ENCODE results near the gene PARD3B.

DNA sequence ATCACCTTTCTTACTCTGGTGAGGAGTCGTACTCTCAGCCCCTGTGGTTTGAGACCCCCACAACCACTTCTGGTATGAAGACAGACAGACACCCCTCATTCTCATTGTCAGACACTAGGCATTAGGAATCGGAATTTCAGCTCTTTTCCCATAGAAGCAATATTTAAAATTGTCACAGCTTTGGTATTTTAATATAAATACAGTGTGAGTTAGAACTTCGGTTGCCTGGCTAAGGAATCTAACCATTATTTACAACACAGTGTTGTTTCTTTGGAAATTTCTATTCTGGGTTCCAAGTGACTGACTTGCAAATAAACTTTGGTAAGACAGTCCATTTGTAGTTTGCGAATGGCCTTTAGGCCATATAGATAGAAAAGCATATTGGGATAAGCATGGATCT is 318.1 kb downstream of the PARD3B start:
- TF ChIP-seq, protein P1, sequence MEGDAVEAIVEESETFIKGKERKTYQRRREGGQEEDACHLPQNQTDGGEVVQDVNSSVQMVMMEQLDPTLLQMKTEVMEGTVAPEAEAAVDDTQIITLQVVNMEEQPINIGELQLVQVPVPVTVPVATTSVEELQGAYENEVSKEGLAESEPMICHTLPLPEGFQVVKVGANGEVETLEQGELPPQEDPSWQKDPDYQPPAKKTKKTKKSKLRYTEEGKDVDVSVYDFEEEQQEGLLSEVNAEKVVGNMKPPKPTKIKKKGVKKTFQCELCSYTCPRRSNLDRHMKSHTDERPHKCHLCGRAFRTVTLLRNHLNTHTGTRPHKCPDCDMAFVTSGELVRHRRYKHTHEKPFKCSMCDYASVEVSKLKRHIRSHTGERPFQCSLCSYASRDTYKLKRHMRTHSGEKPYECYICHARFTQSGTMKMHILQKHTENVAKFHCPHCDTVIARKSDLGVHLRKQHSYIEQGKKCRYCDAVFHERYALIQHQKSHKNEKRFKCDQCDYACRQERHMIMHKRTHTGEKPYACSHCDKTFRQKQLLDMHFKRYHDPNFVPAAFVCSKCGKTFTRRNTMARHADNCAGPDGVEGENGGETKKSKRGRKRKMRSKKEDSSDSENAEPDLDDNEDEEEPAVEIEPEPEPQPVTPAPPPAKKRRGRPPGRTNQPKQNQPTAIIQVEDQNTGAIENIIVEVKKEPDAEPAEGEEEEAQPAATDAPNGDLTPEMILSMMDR (conservative IDR thresholded peaks at IDR 0.05; ENCODE audit: low read depth, low read length), result no peak
- TF ChIP-seq EZH2 (IDR thresholded peaks at IDR 0.05; ENCODE audit: low read length, unreplicated experiment), result no peak
- TF ChIP-seq EZH2phosphoT487 (IDR thresholded peaks at IDR 0.05; ENCODE audit: borderline replicate concordance, low read length), result no peak

All from PC-3 (cell line).